Dermis blood vessel endothelial cell (primary cell): ENCODE measurements around the gene CNOT1. TPM values are rescaled to one million over a fixed set of nuclear protein-coding genes. Genes with fewer than 3 reads are reported as not detected.
"Not testable (repeated sequence)": the region's sequence is repeated elsewhere in the genome, so short reads cannot be mapped to it uniquely, and the experiment has no call there.

Experiments used
- DNase-seq: peaks from one replicate; pipeline ENCODE4 v3.0.0; 2010
- total RNA-seq: library from RNA; depleted of rRNA; stranded (reverse); fragments of >200 nt; gene quantifications from 2 replicates; pipeline ENCODE4 v1.2.3, GENCODE V29; 2014

The CNOT1 gene
- 93.6 and 197 TPM in 2 replicates for total RNA-seq

- peak; percentile 99 for DNase-seq
Observed at GRCh38 chr16:58629733-58630640, at the start of gene CNOT1. Gene CNOT1, minus strand, starts transcription at chr16:58629826. Its CDS starts 30,489 bp downstream, at chr16:58599337.

GRCh38 chr16:58678716-58679115 is 49.1 kb upstream of the CNOT1 start:
- peak; percentile 41 for DNase-seq

DNA sequence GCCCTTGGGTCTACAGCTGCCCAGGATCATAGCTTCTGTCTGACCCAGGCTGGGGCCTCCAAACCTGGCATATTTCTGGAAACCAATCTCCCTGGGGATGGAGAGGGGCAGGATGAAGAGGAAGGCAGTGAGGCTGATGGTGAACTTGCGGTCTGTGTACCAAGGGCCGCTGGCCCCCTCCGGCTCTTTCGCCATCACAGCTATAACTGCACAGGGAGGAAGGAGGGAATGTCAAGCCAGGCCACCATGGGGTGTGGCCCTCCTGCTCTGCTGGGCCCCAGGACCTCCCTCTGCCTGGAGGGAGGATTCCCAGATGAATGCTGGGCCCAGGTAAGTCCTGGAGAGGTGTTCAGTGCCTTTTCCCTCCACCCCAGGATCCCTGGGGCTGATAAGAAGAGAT is 48.6 kb upstream of the CNOT1 start:
- no peak for DNase-seq

DNA sequence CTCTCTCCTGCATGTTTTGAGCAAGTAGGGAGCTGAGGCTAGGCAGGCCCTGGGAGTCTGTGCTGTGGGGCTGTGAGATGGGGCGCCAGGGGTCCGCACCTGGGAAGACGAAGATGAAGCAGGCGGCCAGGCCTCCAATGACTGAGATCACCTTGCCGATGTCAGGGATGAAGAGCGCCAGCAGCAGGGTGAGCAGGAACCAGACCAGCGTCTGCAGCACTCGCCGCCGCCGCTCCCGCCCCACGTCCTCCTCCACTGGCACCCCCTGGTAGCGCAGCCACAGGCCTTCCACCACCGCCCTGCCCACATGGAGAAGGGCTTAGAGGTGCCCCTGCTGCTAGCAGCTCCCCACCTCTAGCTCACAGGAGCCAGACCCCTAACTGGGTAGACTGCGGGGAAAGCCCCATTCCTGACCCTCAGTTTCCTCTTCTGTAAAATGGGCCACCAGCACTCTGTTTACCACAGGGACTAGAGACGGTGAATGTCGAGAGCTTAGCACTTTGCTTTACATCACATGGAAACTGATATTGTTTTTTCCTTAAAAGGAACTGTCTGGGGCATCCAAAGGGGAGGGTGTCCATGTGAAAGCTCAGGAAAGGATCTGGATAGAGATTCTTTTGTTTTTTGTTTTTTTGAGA is 41.4 kb upstream of the CNOT1 start:
- no peak for DNase-seq

- DNase-seq, result no peak
Observed at GRCh38 chr16:58670177-58670576, 40.6 kb upstream of the CNOT1 start.

- no peak for DNase-seq
Observed at GRCh38 chr16:58665200-58665599, 35.6 kb upstream of the CNOT1 start.

DNA sequence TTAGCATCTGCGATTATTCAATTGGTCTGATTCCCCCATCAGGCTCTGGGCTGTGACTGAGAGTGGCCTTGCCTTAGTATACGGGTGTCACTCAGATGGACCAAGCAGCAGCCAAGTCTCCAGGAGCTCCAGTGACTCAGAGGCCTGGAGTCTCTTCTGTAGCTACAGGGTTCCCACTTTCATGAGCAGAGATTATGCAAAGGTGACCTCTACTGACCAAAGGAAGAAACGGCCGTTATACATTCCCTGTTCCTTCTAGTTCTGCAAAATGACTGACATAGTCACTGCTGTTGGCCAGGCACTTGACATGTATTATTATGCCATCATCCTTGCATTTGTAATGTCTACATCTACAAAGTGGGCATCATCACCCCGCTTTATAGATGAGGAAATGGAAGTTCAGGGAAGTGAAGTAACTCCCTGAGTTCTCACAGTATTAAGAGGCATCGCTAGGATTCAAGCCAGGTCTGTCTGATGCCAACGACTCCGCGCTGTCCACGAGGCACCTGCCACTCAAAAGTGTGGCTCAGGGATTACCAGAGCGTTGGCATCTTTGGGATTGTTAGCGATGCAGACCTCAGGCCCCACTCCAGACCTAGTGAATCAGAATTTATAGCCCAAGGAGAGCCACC is 31.7 kb upstream of the CNOT1 start:
- DNase-seq, result peak; percentile 90

DNA sequence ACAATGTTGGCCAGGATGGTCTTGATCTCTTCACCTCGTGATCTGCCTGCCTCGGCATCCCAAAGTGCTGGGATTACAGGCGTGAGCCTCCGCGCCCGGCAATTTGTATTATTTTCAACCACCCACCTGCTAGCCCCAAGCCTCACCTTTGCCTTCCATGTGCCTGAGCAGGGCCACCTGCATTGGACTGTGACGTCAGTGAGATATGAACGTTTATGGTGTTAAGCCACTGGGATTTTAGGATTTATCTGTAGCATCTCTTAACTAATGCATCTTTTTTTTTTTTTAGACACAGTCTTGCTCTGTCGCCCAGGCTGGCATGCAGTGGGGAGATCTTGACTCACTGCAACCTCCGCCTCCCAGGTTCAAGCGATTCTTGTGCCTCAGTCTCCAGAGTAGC is 30.3 kb upstream of the CNOT1 start:
- DNase-seq, result not testable (repeated sequence)

- DNase-seq, result no peak
Observed at GRCh38 chr16:58658796-58659211, 29.2 kb upstream of the CNOT1 start.

DNA sequence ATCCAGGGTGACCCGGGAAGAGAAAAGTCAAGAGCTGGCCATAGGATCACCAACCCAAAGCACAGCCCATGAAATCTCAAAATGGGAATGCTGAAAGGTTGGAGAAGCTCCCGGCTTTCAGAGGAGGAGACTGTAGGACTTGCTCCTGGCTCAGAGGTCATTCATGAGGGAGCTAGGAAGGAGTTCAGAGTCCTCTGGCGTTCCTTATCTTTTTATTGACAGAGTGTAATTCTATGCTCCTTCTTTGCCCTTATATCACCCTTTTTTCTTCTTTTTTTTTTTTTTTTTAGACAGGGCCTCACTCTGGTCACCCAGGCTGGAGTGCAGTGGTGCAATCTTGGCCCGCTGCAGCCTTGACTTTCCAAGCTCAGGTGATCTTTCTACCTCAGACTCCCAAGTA is 27.3 kb upstream of the CNOT1 start:
- DNase-seq, result no peak

DNA sequence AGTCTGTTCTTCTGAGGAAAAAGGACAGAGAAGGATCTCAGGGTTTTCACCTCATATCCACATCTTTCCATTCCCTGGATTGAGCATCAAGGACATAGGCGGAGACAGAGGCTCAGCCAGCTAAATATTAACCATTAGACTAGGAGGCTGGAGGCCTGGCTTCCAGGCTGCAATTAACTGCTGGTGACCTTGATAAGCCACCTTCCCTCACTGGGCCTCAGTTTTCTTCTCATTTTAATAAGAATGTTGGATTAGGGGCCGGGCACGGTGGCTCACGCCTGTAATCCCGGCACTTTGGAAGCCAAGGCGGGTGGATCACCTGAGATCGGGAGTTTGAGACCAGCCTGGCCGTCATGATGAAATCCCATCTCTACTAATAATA is 25.6 kb upstream of the CNOT1 start:
- DNase-seq, result no peak

GRCh38 chr16:58654560-58655214 is 25.1 kb upstream of the CNOT1 start:
- no peak for DNase-seq

- peak; percentile 16 for DNase-seq
Observed at GRCh38 chr16:58652741-58653140, 23.1 kb upstream of the CNOT1 start.

DNA sequence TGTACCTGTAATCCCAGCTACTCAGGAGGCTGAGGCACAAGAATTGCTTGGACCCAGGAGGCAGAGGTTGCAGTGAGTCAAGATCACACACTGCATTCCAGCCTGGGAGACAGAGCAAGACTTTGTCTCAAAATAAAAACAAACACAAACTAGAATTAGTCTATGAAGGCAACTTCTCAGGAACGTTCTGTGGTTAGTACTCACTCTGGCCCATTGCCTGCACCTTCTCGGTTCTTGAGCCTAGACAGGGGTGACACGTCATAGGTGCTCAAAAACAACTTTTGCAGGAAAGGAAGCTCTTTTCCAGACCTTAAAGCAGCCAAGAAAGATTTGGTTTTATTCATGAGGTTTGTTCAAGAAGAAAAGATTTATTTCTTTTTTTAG is 22.3 kb upstream of the CNOT1 start:
- DNase-seq, result no peak

DNA sequence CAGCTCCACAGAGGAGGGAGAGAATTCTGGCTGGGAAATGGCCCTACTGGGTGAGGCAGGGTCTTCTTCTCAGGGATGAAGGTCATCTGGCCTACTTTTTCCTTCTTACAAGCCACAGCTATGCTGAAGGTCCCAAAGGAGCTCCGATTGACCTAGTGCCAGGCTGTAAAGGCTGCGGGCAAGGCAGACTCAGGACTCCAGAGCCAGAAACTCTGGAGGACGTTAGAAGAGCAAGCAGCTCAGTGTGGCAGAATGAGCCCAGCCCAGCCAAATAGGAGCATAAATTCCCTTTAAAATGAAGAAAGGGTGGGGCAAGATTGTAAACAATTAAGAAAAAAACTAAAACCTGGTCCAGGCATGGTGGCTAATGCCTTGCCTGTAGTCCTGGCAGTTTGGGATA is 20.1 kb upstream of the CNOT1 start:
- no peak for DNase-seq

DNA sequence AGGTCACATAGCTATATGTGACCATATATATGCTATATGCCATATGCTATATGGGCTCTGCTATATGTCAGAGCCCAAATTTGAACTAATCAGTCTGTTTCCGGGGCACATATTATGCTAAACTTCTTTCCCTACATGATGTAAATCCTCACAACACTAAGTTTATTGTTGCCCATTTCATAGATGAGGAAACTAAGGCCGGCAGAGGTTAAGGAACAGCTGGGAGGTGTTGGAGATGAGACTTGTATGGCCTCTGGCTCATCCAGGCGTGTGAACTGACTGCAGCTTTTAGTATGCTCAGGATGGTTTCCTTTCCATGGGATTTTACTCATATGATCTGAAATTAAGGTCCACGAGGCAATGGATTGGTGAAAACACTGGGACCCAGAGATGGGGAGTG is 17.5 kb upstream of the CNOT1 start:
- DNase-seq, result no peak

GRCh38 chr16:58644765-58645487 is 15.3 kb upstream of the CNOT1 start:
- no peak for DNase-seq

DNA sequence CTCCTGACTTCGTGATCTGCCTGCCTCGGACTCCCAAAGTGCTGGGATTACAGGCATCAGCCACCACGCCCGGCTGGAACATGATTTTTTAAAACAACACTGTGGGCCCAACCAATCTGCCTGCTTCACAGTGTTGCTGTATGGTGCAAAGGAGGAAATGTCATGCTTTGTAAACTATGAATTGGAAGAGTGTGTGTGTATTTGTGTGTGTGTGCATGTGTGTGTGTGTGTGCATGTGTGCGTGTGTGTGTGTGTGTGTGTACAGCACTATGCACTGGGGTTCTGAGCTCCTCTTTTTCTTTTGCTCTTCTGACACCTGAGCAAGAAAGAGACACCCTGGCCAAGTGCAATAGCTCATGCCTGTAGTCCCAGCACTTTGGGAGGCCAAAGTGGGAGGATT is 14.5 kb upstream of the CNOT1 start:
- DNase-seq, result no peak

DNA sequence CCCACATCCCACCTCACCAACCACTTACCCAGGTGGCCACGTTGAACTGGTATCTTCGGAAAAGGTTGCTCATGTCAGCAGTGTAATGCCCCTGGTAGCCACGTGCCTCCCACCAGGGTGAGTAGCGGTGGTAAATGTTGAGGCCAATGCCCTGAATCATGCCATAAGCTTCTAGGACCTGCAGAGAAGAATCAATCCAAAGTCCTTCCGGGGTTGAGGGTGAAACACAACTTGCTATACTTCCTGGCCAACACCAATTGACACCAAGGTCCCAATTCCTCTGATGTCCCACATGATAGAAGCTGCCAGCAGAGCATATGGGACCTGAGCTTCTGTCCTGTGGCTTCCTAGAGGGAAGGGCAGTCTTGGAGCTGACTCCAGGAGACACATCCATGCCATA is 11.3 kb upstream of the CNOT1 start:
- no peak for DNase-seq

DNA sequence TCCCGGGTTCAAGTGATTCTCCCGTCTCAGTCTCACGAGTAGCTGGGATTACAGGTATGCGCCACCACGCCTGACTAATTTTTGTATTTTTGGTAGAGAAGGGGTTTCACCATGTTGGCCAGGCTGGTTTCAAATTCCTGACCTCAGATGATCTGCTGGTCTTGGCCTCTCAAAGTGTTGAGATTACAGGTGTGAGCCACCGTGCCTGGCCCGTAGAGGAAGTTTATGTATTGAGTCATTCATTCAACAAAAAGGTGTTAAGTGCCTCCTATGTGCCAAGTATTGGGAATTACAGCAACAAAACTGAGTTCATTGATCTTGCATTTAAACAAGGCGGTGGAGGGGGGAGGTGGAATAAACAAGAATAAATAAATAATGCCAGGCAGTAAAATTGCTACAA is 10.2 kb upstream of the CNOT1 start:
- no peak for DNase-seq

DNA sequence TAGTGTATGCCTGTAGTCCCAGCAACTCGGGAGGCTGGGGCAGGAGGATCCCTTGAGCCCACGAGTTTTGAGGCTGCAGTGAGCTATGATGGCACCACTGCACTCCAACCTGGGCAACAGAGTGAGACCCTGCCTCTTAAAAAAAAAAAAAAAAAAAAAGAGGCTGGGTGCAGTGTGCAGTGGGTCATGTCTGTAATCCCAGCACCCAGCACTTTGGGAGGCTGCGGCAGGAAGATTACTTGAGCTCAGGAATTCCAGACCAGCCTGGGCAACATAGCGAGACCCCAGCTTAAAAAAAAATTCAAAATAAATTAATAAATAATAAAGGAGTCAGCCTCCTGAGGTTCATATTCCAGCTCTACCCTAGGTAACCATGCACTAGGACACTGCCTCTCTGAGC is 9.6 kb upstream of the CNOT1 start:
- no peak for DNase-seq
